Stimulated activated CD8-positive, alpha-beta memory T cell treated with anti-CD3 and anti-CD28 coated beads, Interleukin-4, amount 100 ng/mL, for 4 hours (primary cell): ENCODE measurements around the gene KIAA2012.

Experiments used
- DNase-seq, 2 donors: peaks; one replicate each; pipeline ENCODE4 v3.0.0-alpha.2; 2020; ENCODE audit warnings: low read depth in 2 of 2, low spot score in 1 of 2

The KIAA2012 gene

DNA sequence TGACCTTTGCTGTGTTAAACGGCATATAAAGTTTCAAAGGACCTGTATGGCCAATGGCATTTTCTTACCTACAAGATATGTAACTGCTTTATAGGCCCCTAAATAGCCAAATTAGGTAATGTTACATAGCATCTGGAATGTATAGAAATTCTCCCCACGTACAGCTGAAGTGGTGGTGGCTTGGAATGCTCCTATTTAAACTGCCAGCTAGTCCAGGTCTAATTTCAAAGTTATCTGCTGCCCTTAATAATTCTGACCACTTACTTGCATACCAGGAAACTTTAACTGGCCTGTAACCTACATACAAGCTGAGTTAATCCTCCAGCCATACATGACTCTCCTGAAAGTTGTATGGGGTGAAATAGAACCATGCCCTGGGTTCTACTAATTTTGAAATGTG lies 1.3 kb downstream of the KIAA2012 start:
- DNase-seq: no peak

- DNase-seq: no peak
Measured at GRCh38 chr2:202079310-202079709, 6.3 kb downstream of the KIAA2012 start.

DNA sequence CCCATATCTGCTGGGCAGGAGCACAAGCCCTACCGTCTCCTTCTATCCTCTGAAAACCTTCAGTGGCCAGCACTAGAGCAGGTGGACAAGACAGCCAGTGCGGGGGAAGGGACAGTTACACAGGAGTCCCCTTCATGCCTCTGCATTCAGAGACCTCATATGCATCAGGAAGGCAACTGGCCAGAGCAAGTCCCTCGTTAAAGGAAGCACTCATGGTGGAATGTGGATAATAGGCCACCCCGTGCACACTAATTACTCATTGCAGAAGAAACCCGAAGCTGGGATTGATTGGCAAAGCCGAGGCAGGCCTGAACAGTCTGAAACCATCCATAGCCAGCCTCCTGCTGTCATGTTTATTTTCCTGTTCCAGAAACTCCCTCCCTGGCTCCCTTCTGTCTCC lies 11.2 kb downstream of the KIAA2012 start:
- no peak for DNase-seq

- DNase-seq: no peak
Measured at GRCh38 chr2:202088777-202089176, 15.7 kb downstream of the KIAA2012 start.

- no peak for DNase-seq
Measured at GRCh38 chr2:202090530-202090929, 17.5 kb downstream of the KIAA2012 start.

GRCh38 chr2:202091476-202091875 lies 18.4 kb downstream of the KIAA2012 start:
- DNase-seq: no peak

DNA sequence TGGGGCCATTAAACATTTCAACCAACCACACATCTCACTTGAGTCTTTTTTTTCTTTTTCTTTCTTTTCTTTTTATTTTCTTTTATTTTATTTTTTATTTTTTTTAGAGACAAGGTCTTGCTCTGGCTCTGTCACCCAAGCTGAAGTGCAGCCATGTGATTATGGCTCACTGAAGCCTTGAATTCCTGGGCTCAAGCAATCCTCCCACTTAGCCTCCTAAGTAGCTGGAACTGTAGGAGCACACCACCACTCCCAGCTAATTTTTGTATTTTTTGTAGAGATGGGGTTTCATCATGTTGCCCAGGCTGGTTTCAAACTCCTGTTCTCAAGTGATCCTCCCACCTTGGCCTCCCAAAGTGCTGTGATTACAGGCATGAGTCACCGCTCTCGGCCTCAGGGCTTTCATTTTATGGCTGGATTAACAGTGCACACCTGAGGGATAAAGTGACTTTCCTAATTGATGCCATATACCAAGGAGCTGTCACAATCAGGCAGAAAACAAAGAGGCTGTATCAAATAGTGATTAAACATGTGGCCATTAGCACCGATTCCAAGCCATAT lies 21.5 kb downstream of the KIAA2012 start:
- no peak for DNase-seq

DNA sequence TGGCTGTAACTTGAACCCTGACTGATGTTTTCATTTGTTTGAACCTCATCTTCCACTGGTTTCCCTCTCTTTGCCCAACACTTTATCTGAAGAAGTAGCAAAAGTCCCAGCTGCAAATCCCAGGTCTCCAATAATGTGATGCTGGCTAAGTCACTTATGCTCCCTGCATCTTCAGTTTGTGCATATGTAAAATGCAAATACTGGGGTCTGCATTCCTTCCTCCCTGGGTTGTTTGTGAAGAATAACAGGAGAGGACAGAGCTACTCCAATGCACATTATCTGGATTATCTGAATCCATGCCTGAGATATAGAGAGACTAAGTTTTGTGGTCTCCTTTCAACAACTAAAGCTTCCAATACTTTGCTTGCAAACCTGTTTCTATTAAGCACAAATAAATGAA lies 22.2 kb downstream of the KIAA2012 start:
- no peak for DNase-seq

DNA sequence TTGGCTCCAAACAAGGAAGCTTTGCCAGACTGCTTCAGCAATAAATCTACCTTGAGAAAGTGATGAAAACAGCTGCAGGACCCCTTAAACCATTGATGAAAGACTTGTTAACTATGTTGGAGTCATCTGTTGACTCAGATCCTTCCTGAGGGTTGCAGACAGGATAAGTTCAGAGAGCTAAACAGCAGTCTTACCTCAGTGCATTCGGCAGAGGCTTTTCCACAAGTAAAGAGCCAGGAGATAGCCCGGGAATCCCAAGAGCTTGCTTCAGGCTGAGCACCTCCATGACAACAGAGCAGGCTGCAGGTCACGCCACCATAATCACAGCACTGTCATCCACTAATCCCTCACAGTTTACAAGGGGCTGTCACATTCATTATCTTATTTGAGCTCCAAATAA lies 23.7 kb downstream of the KIAA2012 start:
- no peak for DNase-seq

DNA sequence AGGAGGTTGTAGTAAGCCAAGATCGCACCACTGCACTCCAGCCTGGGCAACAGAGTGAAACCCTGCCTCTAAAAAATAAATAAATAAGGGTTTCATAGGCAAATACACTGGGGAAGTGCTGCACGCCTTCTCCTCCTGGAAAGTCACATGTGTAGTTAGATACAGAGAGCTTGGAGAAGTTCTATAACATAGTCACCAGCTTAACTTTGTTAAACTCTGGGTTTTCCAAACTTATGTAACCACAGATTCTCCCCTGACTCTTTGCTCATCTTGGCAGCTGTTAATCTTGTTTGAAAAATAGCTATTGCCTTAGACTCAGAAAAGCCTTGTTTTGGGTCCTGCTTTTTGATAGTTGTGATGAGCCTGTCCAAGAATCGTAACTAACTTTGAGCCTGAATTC lies 25.2 kb downstream of the KIAA2012 start:
- DNase-seq: no peak

- DNase-seq: no peak
Measured at GRCh38 chr2:202099515-202099914, 26.5 kb downstream of the KIAA2012 start.

GRCh38 chr2:202100176-202100575 lies 27.1 kb downstream of the KIAA2012 start:
- no peak for DNase-seq

DNA sequence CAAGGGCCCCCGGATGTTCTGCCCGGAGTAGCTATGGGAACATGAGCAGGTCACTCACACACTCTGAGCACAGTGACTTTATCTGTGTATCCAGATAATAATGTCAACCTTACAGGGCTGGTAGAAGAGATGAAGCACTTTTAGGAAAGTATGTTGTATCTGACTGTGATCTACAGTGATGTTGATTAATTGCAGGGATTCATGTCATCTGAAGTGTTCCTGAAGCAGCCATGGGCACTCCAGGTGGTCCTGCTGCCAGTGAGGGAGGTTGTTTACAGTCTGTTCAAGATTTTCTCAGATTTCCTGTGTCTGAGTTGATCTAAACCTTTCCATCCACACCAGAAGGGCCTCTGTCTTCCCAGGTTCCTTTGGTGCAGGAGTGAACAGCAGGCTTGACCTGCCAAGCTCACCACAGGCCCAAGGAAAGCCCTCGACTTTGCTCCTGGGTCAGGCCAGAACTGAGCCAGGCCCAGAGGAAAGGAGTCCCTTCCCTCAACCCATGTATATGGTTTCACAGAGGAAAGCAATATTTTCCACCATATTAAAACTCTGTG lies 28.0 kb downstream of the KIAA2012 start:
- DNase-seq: no peak

GRCh38 chr2:202102425-202103000 lies 29.5 kb downstream of the KIAA2012 start:
- DNase-seq: no peak

DNA sequence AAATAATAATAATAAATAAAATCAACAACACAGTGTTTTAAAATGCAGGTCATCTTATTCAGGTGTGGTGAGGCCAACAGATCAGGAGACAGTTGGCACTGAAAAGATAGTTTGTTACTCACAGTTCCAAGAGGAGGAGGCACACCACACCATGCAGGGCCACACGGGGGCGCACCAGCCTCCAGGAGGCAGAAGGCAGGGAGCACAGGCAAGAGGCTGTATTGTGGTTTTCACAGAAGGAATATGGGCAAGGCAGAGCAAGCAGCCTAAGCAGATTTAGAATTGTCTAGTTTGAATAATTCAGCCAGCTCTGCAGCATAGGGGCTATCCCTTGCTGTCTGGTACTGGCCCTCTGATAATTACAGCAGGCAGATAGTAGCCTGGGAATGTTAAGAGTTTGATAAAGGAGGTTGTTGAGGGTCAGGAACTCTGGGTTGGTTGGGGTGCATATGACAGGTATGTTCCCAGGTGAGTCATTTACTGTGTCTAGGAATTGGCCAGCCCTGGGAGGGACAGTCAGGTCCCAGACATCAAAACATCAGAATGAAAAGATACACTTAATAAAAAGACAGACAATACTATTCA lies 31.3 kb downstream of the KIAA2012 start:
- no peak for DNase-seq

DNA sequence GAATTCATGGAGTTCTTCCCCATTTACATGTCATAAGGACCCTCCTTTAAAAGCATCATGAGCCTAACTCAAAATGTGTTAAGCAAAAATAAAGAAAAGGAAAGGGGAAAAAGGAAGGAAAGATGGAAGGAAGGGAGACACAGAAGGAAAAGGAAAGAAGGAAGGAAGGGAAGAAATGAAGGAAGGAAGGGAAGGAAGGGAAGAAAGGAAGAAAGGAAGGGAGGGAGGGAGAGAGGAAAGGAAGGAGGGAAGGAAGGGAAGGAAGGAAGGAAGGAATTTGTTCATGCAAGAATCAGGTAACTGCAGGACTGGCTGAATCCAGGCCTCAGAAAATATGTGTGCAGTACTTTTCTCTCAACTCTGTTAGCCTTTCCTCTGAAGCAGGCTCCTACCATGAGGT lies 32.0 kb downstream of the KIAA2012 start:
- no peak for DNase-seq

- no peak for DNase-seq
Measured at GRCh38 chr2:202108345-202108744, 35.3 kb downstream of the KIAA2012 start.

DNA sequence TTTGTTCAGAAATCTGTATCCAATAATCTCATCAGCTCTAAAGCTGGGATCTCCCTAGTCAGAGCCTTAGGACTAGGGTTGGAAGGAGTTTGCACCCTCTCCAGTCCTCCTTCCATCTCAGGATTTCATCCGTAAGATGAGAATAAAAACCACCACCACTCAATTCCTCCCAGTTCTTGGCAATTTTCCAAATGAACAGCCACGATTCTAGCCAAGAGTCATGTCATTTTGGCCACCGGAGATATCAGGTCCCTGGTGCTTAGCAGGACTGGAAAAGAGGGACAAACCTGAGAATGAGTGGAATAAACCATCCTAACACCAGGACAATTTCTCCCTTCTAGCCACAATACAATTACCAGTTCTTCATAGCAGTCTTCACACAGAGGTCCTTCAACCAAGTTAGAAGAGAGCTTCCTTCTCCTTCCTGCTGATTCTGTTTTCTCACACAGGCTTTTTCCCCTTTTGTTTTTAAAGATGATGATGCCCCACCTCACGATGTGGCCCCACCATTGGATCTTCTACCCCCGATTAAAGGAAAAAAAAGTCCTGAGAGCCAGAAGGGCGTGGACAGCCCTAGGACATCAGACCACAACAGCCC lies 36.2 kb downstream of the KIAA2012 start:
- DNase-seq: no peak

DNA sequence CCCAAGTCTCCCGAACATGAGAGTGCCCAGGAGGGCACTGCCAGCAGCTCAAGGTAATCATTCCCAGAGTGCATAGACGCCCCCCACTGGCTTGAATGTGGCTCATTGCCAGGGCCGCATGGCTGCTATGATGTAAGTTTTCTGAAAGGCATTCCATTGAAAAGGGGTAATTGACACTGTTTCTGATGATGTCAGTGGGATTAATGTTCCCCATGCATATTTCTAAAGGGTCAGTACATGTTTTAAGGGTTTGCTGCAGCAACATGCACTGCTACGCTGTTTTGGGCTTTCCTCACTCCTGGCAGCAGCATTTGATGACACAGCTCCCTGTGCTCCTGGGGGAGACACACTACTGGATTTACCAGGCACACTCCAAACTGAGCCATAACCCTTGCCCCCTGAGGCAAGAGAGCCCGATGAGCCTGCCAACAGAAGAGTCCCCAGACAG lies 36.7 kb downstream of the KIAA2012 start:
- no peak for DNase-seq

- DNase-seq: no peak
Measured at GRCh38 chr2:202110491-202110890, 37.4 kb downstream of the KIAA2012 start.

DNA sequence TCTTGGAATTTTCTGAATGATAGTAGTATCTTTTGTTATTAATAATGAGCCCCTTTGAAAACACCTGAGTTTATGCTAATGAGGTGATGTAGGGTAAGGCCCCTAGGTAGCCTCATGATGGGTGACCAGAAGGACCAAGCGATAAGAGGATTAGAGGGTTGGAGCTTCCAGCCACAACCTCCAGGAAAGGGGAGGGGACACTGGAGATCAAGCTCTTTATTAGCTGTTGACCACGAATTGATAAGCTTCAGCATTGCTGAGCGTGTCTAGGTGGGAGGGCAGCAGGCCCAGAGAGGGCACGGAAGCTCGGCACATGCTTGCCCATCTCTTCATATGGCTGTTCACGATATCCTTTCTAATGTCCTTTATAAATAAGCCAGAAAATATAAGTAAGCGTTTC lies 39.0 kb downstream of the KIAA2012 start:
- DNase-seq: no peak

- no peak for DNase-seq
Measured at GRCh38 chr2:202113571-202114142, 40.6 kb downstream of the KIAA2012 start.
